Lower leg skin (tissue), 4 donors: Measurements from ENCODE around the gene DPM1. TPM values are rescaled to one million over a fixed set of nuclear protein-coding genes. Genes with fewer than 3 reads are reported as not detected.

Experiments used
- DNase-seq, 2 donors: peaks; one replicate each; pipeline ENCODE4 v3.0.0-alpha.2; 2019; ENCODE audit warnings: low spot score in 2 of 2
- H3K4me3 ChIP-seq: fragments of 200-600 bp; sonication (generic); 2 replicates; pipeline ENCODE4 v1.5.1; 2017; ENCODE audit warnings: mild to moderate bottlenecking, low read depth; ENCODE audit not compliant: poor library complexity, severe bottlenecking
- POLR2A ChIP-seq, 2 donors: fragments of 450-650 bp; IDR thresholded peaks; one replicate each; pipeline ENCODE4 v1.6.1; 2016 to 2017; ENCODE audit warnings: antibody characterized with exemption in 2 of 2, mild to moderate bottlenecking in 1 of 2, moderate library complexity in 1 of 2
- WGBS, 2 donors: methylation state at CpG; one replicate each; pipeline ENCODE4 v1.1.5; 2018; 5-methylcytosine and 5-hydroxymethylcytosine counted together
- intact Hi-C: fragments of 100-400 bp; cut with DNase I; formaldehyde crosslinking; loops from one replicate; pipeline ENCODE4 v1.15.0; 2023; ENCODE audit warnings: low total_unique reads
- total RNA-seq, 4 donors: library from RNA; depleted of rRNA; stranded (reverse); fragments of >200 nt; gene quantifications; one replicate each; pipeline ENCODE4 v1.1.0, GENCODE V29; 2016
- TF ChIP-seq, protein P1 (sequence below), 3 donors: fragments of 450-650 bp; IDR thresholded peaks; one replicate each; pipeline ENCODE4 v1.5.1; 2016; ENCODE audit warnings: antibody characterized with exemption in 3 of 3, mild to moderate bottlenecking in 3 of 3, moderate library complexity in 2 of 3

DPM1 gene
- total RNA-seq, 4 donors from 2014 or later: 38.8 to 79.6 (median 49.7) TPM

DNA sequence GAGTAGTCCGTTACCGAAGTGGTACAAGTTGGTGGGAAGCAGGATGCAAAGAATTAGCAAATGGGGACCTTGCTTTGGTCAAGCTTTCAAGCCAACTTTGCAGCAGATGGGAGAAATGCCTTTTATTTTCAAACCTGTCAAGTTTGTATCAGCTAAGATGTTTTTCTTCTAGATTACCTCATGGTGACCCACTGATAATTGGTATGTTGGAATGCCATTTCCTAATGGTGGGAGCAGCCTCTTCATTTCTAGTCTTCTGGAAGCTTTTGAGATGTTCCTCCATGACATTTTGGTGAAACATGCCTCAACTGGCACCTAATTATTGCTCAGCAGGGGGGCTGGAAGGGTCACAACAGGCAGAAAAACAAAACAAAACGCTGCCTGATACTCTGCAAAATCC, 70.8 kb downstream of the DPM1 start:
- TF ChIP-seq, protein P1, sequence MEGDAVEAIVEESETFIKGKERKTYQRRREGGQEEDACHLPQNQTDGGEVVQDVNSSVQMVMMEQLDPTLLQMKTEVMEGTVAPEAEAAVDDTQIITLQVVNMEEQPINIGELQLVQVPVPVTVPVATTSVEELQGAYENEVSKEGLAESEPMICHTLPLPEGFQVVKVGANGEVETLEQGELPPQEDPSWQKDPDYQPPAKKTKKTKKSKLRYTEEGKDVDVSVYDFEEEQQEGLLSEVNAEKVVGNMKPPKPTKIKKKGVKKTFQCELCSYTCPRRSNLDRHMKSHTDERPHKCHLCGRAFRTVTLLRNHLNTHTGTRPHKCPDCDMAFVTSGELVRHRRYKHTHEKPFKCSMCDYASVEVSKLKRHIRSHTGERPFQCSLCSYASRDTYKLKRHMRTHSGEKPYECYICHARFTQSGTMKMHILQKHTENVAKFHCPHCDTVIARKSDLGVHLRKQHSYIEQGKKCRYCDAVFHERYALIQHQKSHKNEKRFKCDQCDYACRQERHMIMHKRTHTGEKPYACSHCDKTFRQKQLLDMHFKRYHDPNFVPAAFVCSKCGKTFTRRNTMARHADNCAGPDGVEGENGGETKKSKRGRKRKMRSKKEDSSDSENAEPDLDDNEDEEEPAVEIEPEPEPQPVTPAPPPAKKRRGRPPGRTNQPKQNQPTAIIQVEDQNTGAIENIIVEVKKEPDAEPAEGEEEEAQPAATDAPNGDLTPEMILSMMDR (IDR thresholded peaks at IDR 0.05): no peak
- TF ChIP-seq POLR2A (IDR thresholded peaks at IDR 0.05): no peak
- H3K4me3 ChIP-seq: no peak overlapping the region
- 93 to 97% methylated on average over 3 of the region's 3 CpGs for WGBS, 2 donors
- intact Hi-C loops: no loop called here
- no peak for DNase-seq

DNA sequence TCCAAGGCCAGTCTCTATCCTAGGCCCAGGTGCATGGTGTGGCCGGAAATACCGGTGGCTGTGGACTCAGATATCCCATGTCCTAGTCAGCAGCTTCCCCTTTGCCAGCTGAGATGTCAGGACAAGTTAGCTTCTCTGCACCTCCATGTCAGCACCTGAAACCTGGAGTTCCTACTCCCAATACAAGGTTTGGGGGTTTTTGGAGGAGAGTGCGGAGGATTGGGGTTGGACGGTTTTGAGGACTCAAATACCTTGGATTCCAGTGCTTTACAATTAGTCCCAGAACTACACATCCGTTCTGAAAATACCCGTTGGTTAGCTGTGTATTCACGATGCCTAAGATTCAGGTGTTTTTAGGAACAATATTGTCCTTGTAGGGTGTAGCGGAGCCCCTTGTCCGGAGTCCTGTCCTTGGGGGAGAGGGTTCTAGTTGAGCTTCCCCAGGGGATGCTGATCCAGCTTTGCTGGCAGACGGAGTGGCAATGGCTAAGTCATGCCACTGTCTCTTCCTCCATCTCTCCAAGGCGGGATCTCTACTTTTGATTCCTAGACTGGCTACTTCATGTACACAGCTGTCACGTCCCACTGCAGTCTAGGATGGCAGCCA, 72.0 kb downstream of the DPM1 start:
- intact Hi-C loops: no loop called here
- WGBS, 2 donors: 84 to 86% methylated on average over 12 of the region's 12 CpGs
- peak in 1 of 2 donors; percentile 61 for DNase-seq
- TF ChIP-seq, protein P1 (IDR thresholded peaks at IDR 0.05): no peak
- no peak for TF ChIP-seq POLR2A (IDR thresholded peaks at IDR 0.05)
- no peak overlapping the region for H3K4me3 ChIP-seq

DNA sequence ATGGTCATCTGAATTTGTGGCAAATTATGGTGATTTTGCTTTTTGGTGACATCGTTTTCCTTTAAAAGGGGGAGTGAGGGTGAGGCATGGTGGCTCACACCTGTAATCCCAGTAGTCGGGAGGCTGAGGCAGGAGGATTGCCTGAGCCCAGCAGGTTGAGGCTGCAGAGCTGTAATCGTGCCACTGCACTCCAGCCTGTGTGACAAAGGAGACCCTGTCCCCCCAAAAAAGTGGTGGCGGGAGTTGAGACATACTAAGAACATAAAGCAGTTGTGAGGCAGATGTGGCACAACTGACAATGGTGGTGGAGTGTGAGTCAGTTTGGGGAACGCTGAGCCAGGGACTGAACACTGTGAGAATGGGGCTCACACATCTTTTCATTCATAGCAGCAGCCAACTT, 72.6 kb downstream of the DPM1 start:
- DNase-seq: peak in 1 of 2 donors; percentile 45
- WGBS, 2 donors: 89 to 94% methylated on average over 5 of the region's 5 CpGs
- intact Hi-C loops: no loop called here
- no peak overlapping the region for H3K4me3 ChIP-seq
- TF ChIP-seq, protein P1 (IDR thresholded peaks at IDR 0.05): no peak
- no peak for TF ChIP-seq POLR2A (IDR thresholded peaks at IDR 0.05)

DNA sequence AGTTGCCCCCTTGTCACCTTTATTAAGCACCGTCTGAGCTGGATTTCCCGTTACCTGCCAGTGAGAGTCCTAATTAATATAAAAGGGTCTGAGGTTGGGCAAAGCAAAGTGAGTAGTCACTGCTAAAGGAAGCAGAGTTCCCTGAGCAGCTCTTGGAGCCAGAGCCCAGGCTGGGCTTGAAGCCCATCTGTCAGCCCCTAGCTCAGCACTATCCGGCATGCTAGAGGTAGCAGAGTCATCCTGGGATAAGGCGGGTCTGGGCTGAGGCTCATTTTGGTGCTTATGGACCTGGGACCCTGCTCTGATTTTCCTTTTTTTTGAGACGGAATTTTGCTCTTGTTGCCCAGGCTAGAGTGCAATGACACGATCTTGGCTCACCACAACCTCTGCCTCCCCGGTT, 73.3 kb downstream of the DPM1 start:
- H3K4me3 ChIP-seq: no peak overlapping the region
- no peak for TF ChIP-seq POLR2A (IDR thresholded peaks at IDR 0.05)
- TF ChIP-seq, protein P1 (IDR thresholded peaks at IDR 0.05): no peak
- WGBS, 2 donors: 73 to 92% methylated on average over 7 of the region's 7 CpGs
- intact Hi-C loops: no loop called here
- DNase-seq: peak in 1 of 2 donors; percentile 56

Other genes with a start within 250 kb of the DPM1 start
- 10 to 100 TPM; 10.5 to 11.8 (median 10.9) TPM for gene PARD6B, start 227.0 kb downstream of the DPM1 start, total RNA-seq
- 1 to 10 TPM; 1.3 to 7.7 (median 3.5) TPM for gene BCAS4, start 163.5 kb downstream of the DPM1 start, total RNA-seq
- 10 to 100 TPM; 46.9 to 64.0 (median 53.3) TPM for gene ADNP, start 27.1 kb downstream of the DPM1 start, total RNA-seq
- gene MOCS3, start 286 bp upstream of the DPM1 start, total RNA-seq: 1 to 10 TPM; 5.8 to 8.0 (median 6.8) TPM
- 1 to 10 TPM in 2 of 4 donors, under 1 TPM in 1, not detected in 1; 0.54 to 2.4 (median 1.6) TPM for gene KCNG1, start 64.6 kb upstream of the DPM1 start, total RNA-seq